Lower leg skin (tissue), 4 donors: ENCODE results near the gene WDHD1. TPM values are rescaled to one million over a fixed set of nuclear protein-coding genes. Genes with fewer than 3 reads are reported as not detected.

Source experiments
- DNase-seq, 2 donors: peaks; one replicate each; pipeline ENCODE4 v3.0.0-alpha.2; 2019; ENCODE audit warnings: low spot score in 2 of 2
- H3K4me3 ChIP-seq: fragments of 200-600 bp; sonication (generic); 2 replicates; pipeline ENCODE4 v1.5.1; 2017; ENCODE audit warnings: mild to moderate bottlenecking, low read depth; ENCODE audit not compliant: poor library complexity, severe bottlenecking
- POLR2A ChIP-seq, 2 donors: fragments of 450-650 bp; IDR thresholded peaks; one replicate each; pipeline ENCODE4 v1.6.1; 2016 to 2017; ENCODE audit warnings: antibody characterized with exemption in 2 of 2, mild to moderate bottlenecking in 1 of 2, moderate library complexity in 1 of 2
- WGBS, 2 donors: methylation state at CpG; one replicate each; pipeline ENCODE4 v1.1.5; 2018; 5-methylcytosine and 5-hydroxymethylcytosine counted together
- intact Hi-C: fragments of 100-400 bp; cut with DNase I; formaldehyde crosslinking; loops from one replicate; pipeline ENCODE4 v1.15.0; 2023; ENCODE audit warnings: low total_unique reads
- total RNA-seq, 4 donors: library from RNA; depleted of rRNA; stranded (reverse); fragments of >200 nt; gene quantifications; one replicate each; pipeline ENCODE4 v1.1.0, GENCODE V29; 2016
- TF ChIP-seq, protein P1 (sequence below), 3 donors: fragments of 450-650 bp; IDR thresholded peaks; one replicate each; pipeline ENCODE4 v1.5.1; 2016; ENCODE audit warnings: antibody characterized with exemption in 3 of 3, mild to moderate bottlenecking in 3 of 3, moderate library complexity in 2 of 3

The WDHD1 gene
- total RNA-seq, 4 donors from 2014 or later = 1.1 to 3.8 (median 2.3) TPM

- TF ChIP-seq, protein P1, sequence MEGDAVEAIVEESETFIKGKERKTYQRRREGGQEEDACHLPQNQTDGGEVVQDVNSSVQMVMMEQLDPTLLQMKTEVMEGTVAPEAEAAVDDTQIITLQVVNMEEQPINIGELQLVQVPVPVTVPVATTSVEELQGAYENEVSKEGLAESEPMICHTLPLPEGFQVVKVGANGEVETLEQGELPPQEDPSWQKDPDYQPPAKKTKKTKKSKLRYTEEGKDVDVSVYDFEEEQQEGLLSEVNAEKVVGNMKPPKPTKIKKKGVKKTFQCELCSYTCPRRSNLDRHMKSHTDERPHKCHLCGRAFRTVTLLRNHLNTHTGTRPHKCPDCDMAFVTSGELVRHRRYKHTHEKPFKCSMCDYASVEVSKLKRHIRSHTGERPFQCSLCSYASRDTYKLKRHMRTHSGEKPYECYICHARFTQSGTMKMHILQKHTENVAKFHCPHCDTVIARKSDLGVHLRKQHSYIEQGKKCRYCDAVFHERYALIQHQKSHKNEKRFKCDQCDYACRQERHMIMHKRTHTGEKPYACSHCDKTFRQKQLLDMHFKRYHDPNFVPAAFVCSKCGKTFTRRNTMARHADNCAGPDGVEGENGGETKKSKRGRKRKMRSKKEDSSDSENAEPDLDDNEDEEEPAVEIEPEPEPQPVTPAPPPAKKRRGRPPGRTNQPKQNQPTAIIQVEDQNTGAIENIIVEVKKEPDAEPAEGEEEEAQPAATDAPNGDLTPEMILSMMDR (IDR thresholded peaks at IDR 0.05) = no peak
- TF ChIP-seq POLR2A (IDR thresholded peaks at IDR 0.05) = no peak
- 97 to 98% methylated on average over 9 of the region's 9 CpGs for WGBS, 2 donors
- no peak for DNase-seq
- intact Hi-C loops = no loop called here
- no peak overlapping the region for H3K4me3 ChIP-seq
Observed at GRCh38 chr14:54944737-54945391, 82.0 kb downstream of the WDHD1 start.

GRCh38 chr14:54942913-54943312 is 84.0 kb downstream of the WDHD1 start:
- WGBS, 2 donors = 92 to 94% methylated on average over 4 of the region's 4 CpGs
- intact Hi-C loops = no loop called here
- H3K4me3 ChIP-seq = no peak overlapping the region
- no peak for DNase-seq
- TF ChIP-seq POLR2A (IDR thresholded peaks at IDR 0.05) = no peak
- TF ChIP-seq, protein P1 (IDR thresholded peaks at IDR 0.05) = no peak

DNA sequence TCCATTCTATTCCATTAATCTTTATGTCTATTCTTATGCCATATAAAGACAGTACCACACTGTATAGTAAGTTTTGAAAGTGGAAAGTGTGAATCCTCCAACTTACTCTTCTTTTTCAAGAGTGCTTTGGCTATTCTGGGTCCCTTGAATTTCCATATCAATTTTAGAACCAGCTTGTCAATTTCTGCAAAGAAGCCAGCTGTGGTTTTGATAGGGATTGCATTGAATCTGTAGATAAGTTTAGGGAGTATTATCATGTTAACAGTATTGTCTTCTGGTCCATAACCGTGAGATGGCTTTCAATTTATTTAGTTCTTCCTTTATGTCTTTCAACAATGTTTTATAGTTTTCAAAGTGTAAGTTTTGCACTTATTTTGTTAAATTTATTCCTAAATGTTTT is 90.1 kb downstream of the WDHD1 start:
- WGBS, 2 donors = 93 to 97% methylated on average over 1 of the region's 1 CpG
- H3K4me3 ChIP-seq = no peak overlapping the region
- TF ChIP-seq POLR2A (IDR thresholded peaks at IDR 0.05) = no peak
- TF ChIP-seq, protein P1 (IDR thresholded peaks at IDR 0.05) = no peak
- DNase-seq = no peak
- intact Hi-C loops = no loop called here

DNA sequence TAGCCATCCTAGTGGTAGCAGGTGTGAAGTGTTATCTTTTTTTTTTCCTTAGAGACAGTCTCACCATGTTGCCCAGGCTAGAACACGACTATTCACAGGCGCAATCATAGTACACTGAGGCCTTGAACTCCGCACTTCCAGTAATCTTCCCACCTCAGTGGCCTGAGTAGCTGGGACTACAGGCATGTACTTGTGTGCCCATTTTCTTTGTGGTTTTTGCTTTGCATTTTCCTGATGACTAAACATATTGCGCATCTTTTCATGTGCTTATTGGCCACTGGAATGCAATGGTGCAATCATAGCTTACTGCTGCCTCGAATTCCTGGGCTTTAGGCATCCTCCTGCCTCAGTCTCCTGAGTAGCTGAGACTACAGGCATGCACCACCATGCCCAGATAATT is 90.9 kb downstream of the WDHD1 start:
- no peak overlapping the region for H3K4me3 ChIP-seq
- no peak for DNase-seq
- WGBS, 2 donors = 94 to 98% methylated on average over 5 of the region's 5 CpGs
- intact Hi-C loops = no loop called here
- TF ChIP-seq, protein P1 (IDR thresholded peaks at IDR 0.05) = no peak
- TF ChIP-seq POLR2A (IDR thresholded peaks at IDR 0.05) = no peak

DNA sequence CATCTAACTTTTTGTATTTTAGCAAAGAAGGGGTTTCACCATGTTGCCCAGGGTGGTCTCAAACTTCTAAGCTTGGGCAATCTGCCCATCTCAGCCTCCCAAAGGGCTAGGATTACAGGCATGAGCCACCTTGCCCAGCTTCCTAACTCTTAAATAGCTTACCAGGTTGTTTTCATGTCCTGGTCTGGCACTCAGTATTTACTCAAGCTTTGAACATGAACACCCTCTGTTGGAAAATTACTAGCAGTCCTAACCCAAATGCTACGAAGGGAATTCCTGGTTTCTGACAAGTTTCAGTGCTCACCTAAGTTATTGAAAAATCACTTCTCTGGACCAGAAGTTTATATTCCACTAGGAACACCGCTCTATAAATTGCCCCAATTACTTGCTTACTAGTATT is 91.8 kb downstream of the WDHD1 start:
- DNase-seq = no peak
- intact Hi-C loops = no loop called here
- no peak overlapping the region for H3K4me3 ChIP-seq
- TF ChIP-seq, protein P1 (IDR thresholded peaks at IDR 0.05) = no peak
- no peak for TF ChIP-seq POLR2A (IDR thresholded peaks at IDR 0.05)
- 47 to 50% methylated on average over 2 of the region's 2 CpGs for WGBS, 2 donors

DNA sequence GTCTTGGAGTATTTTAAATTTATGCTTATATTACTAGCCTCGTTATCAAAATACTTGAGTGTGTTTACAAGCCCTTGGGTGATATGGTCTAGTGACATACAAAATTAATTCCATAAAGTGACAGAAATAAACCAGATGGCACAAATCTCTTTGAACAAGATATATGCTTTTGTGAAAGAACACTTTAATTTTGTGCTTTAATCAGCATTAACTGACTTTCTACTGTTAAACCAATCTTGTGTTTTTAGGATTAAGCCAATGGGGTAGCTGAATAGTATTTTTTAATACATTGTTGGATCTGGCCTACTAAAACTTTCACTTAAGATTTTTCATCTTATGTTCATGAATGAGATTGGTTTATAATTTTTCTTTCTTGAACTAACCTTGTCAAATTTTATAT is 93.9 kb downstream of the WDHD1 start:
- H3K4me3 ChIP-seq = no peak overlapping the region
- TF ChIP-seq, protein P1 (IDR thresholded peaks at IDR 0.05) = no peak
- TF ChIP-seq POLR2A (IDR thresholded peaks at IDR 0.05) = no peak
- no peak for DNase-seq
- 78 to 82% methylated on average over 1 of the region's 1 CpG for WGBS, 2 donors
- intact Hi-C loops = no loop called here
